NCI-H526 (cell line): ENCODE data around the gene ZNRF3.
"Not testable (repeated sequence)": the region's sequence is repeated elsewhere in the genome, so short reads cannot be mapped to it uniquely, and the experiment has no call there.

Experiments used
- DNase-seq, 2 experiments: peaks; one replicate each; lab custom pipeline; 2025; lab: John Stamatoyannopoulos, UW

Gene ZNRF3

GRCh38 chr22:29037340-29037932 is 154.1 kb downstream of the ZNRF3 start:
- DNase-seq = no peak

- DNase-seq = peak in 1 of 2 experiments; percentile 4
Measured at GRCh38 chr22:29039148-29039547, 155.8 kb downstream of the ZNRF3 start.

GRCh38 chr22:29039684-29040083 is 156.3 kb downstream of the ZNRF3 start:
- DNase-seq = not testable (repeated sequence)

GRCh38 chr22:29040385-29041275 is 157.3 kb downstream of the ZNRF3 start:
- DNase-seq = peak in 1 of 2 experiments; percentile 62

- DNase-seq = no peak
Measured at GRCh38 chr22:29041408-29041807, 158.0 kb downstream of the ZNRF3 start.

- DNase-seq = no peak
Measured at GRCh38 chr22:29043906-29044575, 160.7 kb downstream of the ZNRF3 start.

GRCh38 chr22:29044657-29045176 is 161.3 kb downstream of the ZNRF3 start:
- no peak for DNase-seq

- DNase-seq = no peak
Measured at GRCh38 chr22:29048822-29049654, 165.7 kb downstream of the ZNRF3 start.

GRCh38 chr22:29049655-29050263 is 166.4 kb downstream of the ZNRF3 start:
- DNase-seq = no peak

GRCh38 chr22:29050457-29050856 is 167.1 kb downstream of the ZNRF3 start:
- DNase-seq = no peak

- DNase-seq = no peak
Measured at GRCh38 chr22:29053048-29053702, 169.8 kb downstream of the ZNRF3 start.

GRCh38 chr22:29054251-29054767 is 170.9 kb downstream of the ZNRF3 start:
- no peak for DNase-seq

GRCh38 chr22:29055192-29055830 is 171.9 kb downstream of the ZNRF3 start:
- no peak for DNase-seq

- DNase-seq = no peak
Measured at GRCh38 chr22:29056472-29056871, 173.1 kb downstream of the ZNRF3 start.

GRCh38 chr22:29060251-29060869 is 177.0 kb downstream of the ZNRF3 start:
- DNase-seq = no peak

GRCh38 chr22:29060931-29061330 is 177.6 kb downstream of the ZNRF3 start:
- DNase-seq = no peak

- no peak for DNase-seq
Measured at GRCh38 chr22:29061773-29062172, 178.4 kb downstream of the ZNRF3 start, which contains the start of gene C22orf31. Gene C22orf31, minus strand, starts transcription at chr22:29061831. Its CDS starts 39 bp downstream, at chr22:29061792.

- DNase-seq = no peak
Measured at GRCh38 chr22:29062286-29062821, 179.0 kb downstream of the ZNRF3 start.
